ENCODE measurements around the gene PBX1. TPM values are rescaled to one million over a fixed set of nuclear protein-coding genes. Genes with fewer than 3 reads are reported as not detected.

The PBX1 gene
- total RNA-seq, 2 experiments from 2014 or later = not detected

- H3K36me3 Mint-ChIP-seq (ENCODE audit: low read depth) = no peaks in the 10 kb centered on the region
- no peak overlapping the region for H3K27ac Mint-ChIP-seq
- no peak for TF ChIP-seq CTCF (IDR thresholded peaks at IDR 0.05)
- POLR2A ChIA-PET = no interaction called here
- DNase-seq = no peak
- no peaks in the 10 kb centered on the region for H3K4me1 Mint-ChIP-seq (ENCODE audit: low read depth)
- intact Hi-C loops (cut with micrococcal nuclease) = no loop called here
- H3K9me3 Mint-ChIP-seq = no peaks in the 10 kb centered on the region
- no peak for ATAC-seq
- H3K4me3 Mint-ChIP-seq = no peak overlapping the region
- no peaks in the 10 kb centered on the region for H3K27me3 Mint-ChIP-seq
- CTCF ChIA-PET = no interaction called here
Measured at GRCh38 chr1:164595212-164595611, 36.2 kb downstream of the PBX1 start.

GRCh38 chr1:164596172-164596571 lies 37.2 kb downstream of the PBX1 start:
- no peaks in the 10 kb centered on the region for H3K9me3 Mint-ChIP-seq
- intact Hi-C loops (cut with micrococcal nuclease) = no loop called here
- no peaks in the 10 kb centered on the region for H3K36me3 Mint-ChIP-seq (ENCODE audit: low read depth)
- CTCF ChIA-PET = no interaction called here
- H3K4me3 Mint-ChIP-seq = no peak overlapping the region
- no peak for DNase-seq
- ATAC-seq = no peak
- H3K27me3 Mint-ChIP-seq = no peaks in the 10 kb centered on the region
- no peaks in the 10 kb centered on the region for H3K4me1 Mint-ChIP-seq (ENCODE audit: low read depth)
- TF ChIP-seq CTCF (IDR thresholded peaks at IDR 0.05) = no peak
- POLR2A ChIA-PET = no interaction called here
- no peak overlapping the region for H3K27ac Mint-ChIP-seq

- Mint-ChIP-seq H3K4me3 (no peak overlapping the region), H3K27me3 (peaks cover 2% of the 10 kb centered on the region), H3K9me3 (no peaks in the 10 kb centered on the region)
Measured at GRCh38 chr1:164598719-164599118, 39.7 kb downstream of the PBX1 start.

GRCh38 chr1:164599272-164599671 lies 40.3 kb downstream of the PBX1 start:
- Mint-ChIP-seq H3K27ac (no peak overlapping the region), H3K4me3 (no peak overlapping the region), H3K36me3 (ENCODE audit: low read depth) (no peaks in the 10 kb centered on the region), H3K4me1 (ENCODE audit: low read depth) (no peaks in the 10 kb centered on the region), H3K9me3 (no peaks in the 10 kb centered on the region), H3K27me3 (peaks cover 2% of the 10 kb centered on the region)
- TF ChIP-seq CTCF (IDR thresholded peaks at IDR 0.05) = no peak
- CTCF ChIA-PET = no interaction called here
- ATAC-seq (no peak), DNase-seq (no peak)
- intact Hi-C loops (cut with micrococcal nuclease) = no loop called here
- POLR2A ChIA-PET = interaction anchor here (0.6 kb wide), 1 partner anchor 546 kb away, joined by 3 read pairs; no protein-coding TSS in a partner anchor

More at GRCh38 chr1:164598719-164599118, 39.7 kb downstream of the PBX1 start:
- Mint-ChIP-seq H3K4me1 (ENCODE audit: low read depth) (no peaks in the 10 kb centered on the region), H3K27ac (no peak overlapping the region), H3K36me3 (ENCODE audit: low read depth) (no peaks in the 10 kb centered on the region)
- CTCF ChIA-PET = no interaction called here
- ATAC-seq (no peak), DNase-seq (no peak)
- POLR2A ChIA-PET = interaction anchor here (0.6 kb wide), 1 partner anchor 547 kb away, joined by 3 read pairs; no protein-coding TSS in a partner anchor
- no peak for TF ChIP-seq CTCF (IDR thresholded peaks at IDR 0.05)
- intact Hi-C loops (cut with micrococcal nuclease) = no loop called here

GRCh38 chr1:164601399-164602100 lies 42.6 kb downstream of the PBX1 start:
- H3K36me3 Mint-ChIP-seq (ENCODE audit: low read depth) = no peaks in the 10 kb centered on the region
- H3K4me3 Mint-ChIP-seq = no peak overlapping the region
- H3K27me3 Mint-ChIP-seq = peaks cover 4% of the 10 kb centered on the region
- TF ChIP-seq CTCF (IDR thresholded peaks at IDR 0.05) = no peak
- intact Hi-C loops (cut with micrococcal nuclease) = no loop called here
- ChIA-PET POLR2A (no interaction called here), CTCF (no interaction called here)
- DNase-seq = no peak
- H3K9me3 Mint-ChIP-seq = no peaks in the 10 kb centered on the region
- H3K4me1 Mint-ChIP-seq (ENCODE audit: low read depth) = no peaks in the 10 kb centered on the region
- no peak overlapping the region for H3K27ac Mint-ChIP-seq
- ATAC-seq = no peak

Data from activated CD8-positive, alpha-beta T cell treated with anti-CD3 and anti-CD28 coated beads for 36 hours (primary cell).